IPS-NIHi11 (cell line): Measurements from ENCODE around the gene ACADM.
"Not testable (repeated sequence)": the region's sequence is repeated elsewhere in the genome, so short reads cannot be mapped to it uniquely, and the experiment has no call there.

Source experiments
- DNase-seq: peaks from one replicate; pipeline ENCODE4 v3.0.0; 2012; ENCODE audit warnings: mixed read lengths, low spot score

Gene ACADM

DNA sequence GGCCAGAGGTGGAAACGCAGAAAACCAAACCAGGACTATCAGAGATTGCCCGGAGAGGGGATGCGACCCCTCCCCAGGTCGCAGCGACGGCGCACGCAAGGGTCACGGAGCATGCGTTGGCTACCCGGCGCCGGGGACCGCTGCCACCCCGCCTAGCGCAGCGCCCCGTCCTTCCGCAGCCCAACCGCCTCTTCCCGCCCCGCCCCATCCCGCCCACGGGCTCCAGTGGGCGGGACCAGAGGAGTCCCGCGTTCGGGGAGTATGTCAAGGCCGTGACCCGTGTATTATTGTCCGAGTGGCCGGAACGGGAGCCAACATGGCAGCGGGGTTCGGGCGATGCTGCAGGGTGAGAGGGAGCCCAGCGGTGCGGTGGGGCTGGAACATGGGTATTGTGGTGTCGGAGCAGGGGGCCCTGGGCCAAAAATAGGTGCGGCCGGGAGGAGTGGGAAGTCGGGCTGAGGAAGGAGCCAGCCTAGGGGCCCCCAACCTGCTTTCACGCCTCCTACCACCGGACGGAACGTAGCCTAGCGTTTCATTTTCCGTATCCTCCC is at the start of gene ACADM:
Gene ACADM (plus strand): TSS at position 238 of the 551 bp plus-strand sequence. CDS start 79 bp downstream, at position 317.
- DNase-seq: peak; percentile 88

DNA sequence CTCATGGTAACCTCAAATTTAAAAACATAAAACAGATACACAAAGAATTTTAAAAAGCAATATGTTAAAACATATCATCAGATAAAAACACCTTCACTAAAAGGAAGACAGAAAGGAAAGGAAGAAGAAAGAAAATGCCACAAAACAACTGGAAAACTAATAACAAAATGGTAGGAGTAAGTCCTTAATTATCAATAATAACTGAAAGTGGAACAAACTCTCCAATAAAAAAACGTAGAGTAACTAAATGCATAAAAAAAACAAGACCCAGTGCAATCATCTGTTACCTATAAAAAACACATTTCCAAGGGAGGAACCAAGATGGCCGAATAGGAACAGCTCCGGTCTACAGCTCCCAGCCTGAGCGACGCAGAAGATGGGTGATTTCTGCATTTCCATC is 47.1 kb upstream of the ACADM start:
- DNase-seq: no peak

DNA sequence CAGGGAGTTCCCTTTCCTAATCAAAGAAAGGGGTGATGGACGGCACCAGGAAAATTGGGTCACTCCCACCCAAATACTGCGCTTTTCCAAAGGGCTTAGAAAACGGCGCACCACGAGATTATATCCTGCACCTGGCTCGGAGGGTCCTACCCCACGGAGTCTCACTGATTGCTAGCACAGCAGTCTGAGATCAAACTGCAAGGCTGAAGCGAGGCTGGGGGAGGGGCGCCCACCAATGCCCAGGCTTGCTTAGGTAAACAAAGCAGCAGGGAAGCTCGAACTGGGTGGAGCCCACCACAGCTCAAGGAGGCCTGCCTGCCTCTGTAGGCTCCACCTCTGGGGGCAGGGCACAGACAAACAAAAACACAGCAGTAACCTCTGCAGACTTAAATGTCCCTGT is 46.5 kb upstream of the ACADM start:
- DNase-seq: not testable (repeated sequence)

DNA sequence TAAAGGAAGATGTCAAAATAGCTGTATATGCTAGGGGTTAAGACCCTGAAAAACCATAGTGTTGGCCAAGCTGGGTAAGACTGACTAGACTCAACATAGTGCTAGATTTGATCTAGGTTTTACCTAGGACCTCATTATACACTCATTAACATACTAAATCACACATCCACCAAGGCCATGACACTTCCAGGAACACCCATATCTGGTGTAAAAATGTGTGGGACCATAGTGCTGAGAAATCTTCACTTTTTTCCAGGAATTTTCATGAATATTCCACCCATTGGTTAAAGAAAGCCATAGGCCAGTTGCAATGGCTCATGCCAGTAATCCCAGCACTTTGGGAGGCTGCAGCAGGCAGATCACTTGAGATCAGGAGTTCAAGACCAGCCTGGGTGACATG is 34.0 kb upstream of the ACADM start:
- DNase-seq: no peak

DNA sequence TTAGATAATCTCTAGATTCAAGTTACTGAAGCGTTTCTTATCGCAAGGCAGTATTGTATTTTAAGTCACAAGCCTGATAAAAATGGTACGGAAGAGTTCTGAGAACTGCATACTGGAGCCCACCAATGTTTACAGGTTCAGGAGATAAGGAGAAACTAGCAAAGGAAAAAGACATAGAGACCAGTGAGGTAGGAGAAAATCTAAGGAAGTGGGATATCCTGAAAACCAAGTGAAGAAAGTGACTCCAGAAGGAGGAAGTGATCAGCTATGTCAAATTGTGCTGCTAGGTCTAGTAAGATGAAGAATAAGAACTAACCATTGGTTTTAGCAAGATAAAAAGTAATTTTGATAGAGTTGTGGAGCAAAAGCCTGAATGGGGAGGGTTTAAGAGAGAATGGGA is 31.0 kb upstream of the ACADM start:
- DNase-seq: no peak

DNA sequence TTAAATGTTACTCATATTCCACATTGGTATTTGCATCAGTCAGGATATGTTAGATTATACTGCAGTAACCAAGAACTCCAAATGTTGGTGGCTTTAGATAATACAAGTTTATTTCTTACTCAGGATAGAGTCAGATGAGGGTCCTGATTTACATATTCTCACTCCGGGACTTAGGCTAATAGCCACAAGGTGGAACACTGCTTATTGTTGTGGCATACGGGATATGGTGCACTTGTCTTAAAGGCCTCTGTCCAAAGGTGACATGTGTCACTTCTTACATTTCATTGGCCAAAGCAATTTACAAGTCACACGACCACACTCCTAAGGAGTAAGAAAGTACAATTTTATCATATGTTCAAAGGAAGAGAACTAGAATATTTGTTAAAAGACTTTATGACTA is 28.5 kb upstream of the ACADM start:
- no peak for DNase-seq

DNA sequence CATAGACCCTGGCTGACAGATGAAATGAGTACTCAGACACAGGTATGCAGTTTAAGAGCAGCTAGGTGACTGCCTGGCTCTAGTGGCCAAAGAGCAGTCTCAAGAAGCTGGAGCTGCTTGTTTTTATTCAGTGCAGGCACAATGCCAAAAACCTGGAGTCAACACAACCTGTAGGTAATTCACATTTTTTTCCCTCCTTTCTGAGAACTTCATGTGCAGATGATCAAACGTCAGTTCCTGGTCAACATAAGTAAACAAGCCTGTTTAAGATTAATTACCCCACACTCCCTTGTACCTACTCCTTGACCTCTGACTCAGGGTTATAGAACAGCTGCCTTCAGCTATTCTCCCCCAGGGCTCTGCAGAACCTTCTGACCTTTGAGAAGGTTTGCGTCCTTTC is 17.3 kb upstream of the ACADM start:
- no peak for DNase-seq

DNA sequence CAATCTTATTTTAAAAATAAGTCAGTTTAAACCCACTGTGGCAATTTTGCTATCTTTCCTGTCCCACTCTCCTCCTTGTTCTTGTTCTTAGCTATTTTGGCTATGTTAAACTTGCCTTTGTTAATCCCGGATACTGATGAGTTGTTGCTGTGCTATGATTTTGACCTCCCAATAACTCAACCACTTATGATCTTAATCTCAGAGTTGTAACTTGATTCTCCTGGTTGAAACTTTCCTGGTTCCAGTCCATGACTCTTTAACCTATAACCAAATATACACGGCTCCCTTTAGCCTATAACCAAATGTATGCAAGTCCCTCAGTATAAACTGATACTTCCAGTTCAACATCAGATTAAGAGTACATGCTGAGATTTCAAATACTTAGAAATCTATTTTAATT is 15.6 kb upstream of the ACADM start:
- DNase-seq: no peak

DNA sequence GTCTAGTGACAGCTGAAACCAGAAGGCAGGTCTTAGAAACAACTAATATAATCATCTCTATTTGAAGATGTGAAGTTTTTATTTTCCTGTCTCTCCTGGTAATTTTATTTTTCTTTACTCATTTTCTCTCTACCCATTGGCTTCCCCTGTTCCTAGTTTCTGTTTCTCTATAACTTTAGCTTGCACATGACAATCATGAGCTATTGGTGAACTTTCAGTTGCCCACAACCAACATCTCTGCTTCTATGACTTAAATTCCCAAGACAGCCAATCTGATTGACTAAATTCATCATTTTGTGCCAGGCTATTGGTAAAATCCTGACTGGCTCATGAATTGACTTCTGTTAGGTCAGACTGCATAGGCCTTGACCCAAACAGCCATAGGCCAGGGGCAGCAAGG is 13.7 kb upstream of the ACADM start:
- no peak for DNase-seq

DNA sequence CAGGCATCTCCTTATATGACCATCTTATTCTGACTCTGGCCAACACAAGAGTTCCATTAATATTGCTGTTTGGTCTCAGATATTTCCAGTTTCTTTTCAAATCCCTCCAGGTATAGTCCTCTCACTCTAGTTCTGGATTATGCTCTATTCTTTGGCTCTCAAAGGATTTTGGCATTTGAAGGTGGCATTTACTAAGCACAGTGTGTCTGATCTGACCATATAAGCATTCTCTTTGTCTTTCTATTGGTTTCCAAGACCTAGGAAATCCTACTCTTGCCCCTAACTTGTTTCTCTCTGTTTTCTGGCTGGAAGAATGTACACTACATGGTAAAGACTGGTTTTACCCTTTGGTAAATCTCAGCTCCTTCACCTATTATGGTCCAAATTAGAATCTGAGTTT is 12.7 kb upstream of the ACADM start:
- DNase-seq: no peak

DNA sequence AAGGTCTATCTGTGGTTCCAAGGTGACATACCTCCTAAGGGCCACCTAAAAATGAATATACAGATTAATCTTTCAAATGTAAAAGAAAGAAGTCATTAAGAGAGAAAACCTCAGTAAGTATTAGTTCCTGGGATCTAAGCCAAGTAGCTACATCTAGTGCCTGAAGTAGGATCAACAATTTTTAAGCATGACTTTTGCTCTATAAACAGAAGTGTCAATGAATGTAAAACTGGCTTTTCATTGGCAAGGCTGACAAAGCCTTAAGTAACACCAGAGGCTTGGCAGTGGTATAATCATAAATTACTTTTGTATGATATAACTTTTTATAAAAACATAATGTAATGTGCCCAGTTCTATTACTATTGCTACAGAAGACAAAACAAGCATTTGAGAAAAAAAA is 12.2 kb upstream of the ACADM start:
- no peak for DNase-seq

DNA sequence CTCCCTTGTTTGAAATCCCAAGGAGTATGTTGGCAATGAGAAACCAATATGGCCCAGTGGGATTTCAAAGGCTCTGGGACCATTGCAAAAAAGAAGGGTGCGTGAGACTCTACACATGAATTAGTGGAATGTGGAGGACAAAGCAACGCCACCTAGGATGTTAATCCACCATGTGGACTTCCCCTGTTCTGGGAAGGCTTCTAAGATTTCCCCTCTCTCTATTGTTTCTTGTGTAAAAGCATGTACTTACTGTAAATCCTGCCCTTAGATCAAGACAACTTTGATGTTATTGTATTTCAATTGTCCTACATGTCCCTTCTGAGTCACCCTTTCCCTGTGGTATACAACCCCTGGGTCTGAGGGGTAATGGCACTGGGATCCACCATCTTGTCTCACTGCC is 4.7 kb upstream of the ACADM start:
- DNase-seq: no peak

DNA sequence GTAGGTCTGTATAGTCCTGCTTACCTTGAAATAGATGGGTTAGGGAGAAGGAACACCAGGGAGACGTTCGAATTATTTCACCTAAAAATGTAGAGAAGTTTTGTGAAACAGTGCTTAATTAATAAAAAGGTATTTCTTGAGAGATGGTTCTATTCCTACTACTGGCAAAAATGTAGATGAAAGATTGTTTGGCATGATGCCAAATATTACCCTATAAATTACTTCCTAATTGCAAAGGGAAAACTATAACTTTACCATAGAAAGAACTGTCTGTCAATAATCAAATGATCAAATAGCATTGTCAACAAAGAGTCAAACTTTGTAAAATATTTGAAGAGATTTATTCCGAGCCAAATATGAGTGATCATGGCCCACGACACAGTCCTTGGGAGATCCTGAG is 4.2 kb upstream of the ACADM start:
- no peak for DNase-seq

DNA sequence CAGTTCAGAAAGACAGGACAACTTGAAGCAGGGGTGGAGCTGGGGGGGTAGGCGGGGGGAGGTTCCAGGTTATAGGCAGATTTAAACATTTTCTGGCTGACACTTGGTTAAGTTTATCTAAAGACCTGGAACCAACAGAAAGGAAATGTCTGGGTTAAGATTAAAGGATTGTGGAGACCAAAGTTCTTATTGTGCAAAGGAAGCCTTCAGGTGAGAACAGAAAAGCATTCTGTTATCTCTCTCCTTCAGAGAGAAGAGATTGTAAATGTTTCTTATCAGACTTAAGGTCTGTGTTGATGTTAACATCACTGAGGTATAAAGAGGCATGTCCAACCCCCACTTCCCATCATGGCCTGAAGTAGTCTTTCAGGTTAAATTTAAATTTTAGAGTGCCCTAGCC is 3.7 kb upstream of the ACADM start:
- DNase-seq: no peak

DNA sequence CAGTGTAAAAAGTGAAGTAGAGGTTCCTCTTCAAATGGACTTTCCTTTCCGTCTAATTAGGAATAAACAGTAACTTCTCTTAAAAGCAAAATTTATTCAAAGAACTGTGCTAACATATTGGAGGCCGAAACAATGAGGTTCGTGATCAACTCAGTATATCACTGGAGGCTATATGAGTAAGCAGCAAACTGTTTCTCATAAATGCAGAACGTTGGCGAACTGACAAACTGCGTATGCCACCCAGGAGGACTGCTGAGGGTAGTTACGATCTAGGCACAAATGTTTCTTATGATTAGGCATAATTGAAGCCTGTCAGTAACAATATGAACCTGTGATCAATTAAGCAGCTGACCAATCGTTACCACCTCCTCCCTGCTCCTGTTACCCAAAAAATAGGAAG is 2.3 kb upstream of the ACADM start:
- not testable (repeated sequence) for DNase-seq

DNA sequence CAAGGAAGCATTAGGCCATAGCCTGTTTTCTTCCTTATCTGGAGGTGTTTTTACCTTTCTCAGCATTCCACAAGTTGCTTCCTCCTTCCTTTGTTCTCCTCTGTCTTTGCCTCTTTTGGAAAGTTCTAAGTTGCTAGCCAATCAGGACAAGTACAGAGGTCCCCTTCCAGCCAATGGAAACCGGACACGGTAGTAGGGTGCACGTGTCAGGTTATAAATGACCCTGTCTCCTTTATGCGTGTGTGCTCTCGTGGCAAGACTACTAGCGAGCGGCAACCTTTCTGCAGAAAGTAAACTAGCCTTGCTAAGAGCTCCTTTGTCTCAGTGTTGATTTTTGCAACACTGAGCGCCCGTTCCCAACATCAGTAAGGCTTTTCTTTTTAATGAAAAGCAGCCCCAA is 1.5 kb upstream of the ACADM start:
- no peak for DNase-seq

DNA sequence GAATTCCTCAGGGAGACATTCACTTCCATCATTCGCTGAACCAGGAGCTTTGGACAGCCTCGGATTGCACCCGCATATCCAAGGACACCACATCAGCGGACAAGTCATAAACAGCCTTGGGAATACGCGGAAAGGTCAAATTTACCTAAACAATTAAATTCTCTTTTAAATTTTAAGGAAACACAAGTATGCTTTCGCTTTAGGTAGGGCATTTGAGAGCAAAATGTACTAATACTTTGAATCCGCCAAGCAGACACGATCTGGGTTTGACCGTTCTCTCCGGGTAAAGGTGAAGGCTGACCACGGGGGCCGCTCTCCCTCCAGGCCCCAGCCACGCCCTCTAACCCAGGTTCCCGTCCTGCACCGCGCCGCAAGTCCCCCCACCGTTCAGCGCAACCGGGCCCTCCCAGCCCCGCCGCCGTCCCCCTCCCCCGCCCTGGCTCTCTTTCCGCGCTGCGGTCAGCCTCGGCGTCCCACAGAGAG is 479 bp upstream of the ACADM start:
- DNase-seq: peak; percentile 89

DNA sequence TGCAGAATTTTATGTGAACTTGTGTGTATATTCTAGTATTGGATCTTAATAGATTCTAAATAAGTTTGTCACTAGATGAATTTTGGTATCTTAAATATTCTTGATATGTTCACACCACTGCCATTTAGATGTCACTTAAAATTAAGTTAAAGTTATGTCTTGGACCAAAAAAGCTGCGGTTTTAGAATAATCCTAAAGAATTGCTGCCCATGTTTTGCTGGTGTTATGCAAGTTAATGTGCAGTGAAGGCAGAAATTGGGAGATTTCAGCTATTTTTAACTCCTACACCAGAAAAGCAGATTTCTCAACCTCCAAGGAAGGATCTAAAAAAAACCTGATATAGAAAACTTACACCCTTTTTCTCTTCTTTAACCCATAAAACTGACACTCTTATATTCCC is 757 bp downstream of the ACADM start:
- no peak for DNase-seq

DNA sequence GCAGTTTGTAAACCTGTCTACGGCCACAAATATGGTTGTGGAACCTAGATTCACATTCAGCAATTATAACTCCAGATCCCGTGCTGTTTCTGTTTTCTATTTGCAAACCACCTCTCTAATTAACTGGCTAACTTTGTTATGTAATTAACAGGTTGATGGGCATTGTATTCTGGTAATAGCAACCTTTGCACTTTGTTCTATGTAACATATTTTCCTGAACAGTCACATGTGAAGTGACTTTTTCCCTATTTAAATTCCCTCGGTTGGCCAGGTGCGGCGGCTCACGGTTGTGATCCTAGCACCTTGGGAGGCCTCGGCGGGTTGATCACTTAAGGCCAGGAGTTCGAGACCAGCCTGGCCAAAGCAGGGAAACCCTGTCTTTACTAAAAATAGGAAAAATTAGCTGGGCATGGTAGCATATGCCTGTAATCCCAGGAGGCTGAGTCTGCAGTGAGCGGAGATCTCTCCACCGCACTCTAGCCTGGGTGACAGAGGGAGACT is 1.4 kb downstream of the ACADM start:
- no peak for DNase-seq

DNA sequence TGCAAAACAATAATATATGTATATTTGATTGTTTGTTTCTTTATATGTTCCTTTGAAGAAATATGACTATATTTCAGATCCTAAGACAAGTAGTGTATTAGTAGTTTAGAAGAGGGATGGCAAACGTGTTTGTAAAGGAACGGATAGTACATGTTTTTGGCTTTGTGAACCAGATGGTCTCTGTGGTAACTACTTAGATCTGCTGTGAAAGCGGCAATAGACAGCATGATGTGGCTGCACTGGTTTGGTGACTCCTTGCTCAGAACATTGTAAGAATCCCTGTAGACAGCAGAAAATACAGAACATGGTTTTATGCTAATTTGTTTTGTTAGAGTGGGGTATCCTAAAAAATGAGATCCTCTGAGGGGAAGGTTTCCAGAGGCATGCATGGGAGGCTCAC is 3.1 kb downstream of the ACADM start:
- no peak for DNase-seq

DNA sequence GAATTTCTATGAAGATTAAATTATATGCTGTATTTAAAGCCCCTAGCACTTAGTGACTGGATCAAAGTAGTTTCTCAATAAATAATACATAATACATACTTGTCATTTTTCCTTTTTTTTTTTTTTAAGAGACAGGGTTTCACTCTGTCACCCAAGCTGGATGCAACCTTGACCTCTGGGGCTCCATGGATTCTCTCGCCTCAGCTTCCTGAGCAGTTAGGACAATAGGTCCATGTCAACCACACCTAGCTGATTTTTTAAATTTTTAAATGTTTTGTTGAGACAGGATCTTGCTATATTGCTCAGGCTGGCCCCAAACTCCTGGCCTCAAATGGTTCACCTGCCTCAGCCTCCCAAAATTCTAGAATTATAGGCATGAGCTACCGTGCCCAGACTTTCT is 5.9 kb downstream of the ACADM start:
- DNase-seq: no peak

DNA sequence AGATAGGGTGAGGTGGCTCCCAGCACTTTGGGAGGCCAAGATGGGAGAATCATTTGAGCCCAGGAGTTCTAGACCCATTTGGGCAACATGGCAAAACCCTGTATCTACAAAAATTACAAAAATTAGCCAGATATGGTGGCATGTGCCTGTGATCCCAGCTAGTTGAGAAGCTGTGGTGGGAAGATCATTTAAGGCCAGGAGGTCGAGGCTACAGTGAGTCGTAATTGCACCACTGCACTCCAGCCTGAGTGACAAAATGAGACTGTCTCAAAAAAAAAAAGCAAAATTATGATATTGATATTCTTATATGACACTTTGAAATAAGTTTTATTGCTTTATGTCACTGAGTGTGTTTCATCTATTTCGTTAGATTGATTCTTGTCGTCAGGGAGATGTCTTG is 7.4 kb downstream of the ACADM start:
- no peak for DNase-seq

DNA sequence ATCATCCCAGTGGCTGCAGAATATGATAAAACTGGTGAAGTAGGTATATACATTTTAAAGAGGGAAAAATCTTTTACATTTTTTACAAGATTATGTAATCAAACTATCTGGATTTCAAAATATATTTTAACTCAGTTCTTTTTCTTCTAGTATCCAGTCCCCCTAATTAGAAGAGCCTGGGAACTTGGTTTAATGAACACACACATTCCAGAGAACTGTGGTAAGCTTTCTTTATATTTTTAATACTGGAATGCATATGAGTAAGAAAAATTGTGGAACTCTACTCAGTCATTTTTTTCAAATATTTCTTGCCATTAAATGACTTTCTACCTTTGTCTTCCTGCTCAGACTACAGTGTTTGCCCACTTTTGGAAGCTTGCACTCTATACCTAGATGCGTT is 8.2 kb downstream of the ACADM start:
- no peak for DNase-seq

DNA sequence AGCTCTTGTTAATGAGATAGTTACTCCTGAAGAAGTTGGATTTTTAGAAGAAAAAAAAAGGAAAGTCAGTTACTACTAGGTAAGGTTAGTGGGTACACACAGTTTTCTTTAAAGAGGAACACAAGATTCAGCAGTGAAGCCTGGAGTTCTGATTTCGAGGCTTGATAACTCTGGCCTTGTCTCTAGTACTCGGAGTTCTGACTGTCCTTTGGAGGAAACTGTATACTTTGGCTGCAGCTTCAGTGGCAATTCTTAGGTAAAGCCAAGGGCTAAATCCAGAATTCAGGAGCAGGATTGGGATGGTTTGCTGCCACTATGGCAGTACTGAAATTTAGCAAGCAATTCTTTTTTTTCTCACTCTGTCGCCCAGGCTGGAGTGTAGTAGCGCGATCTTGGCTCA is 9.2 kb downstream of the ACADM start:
- no peak for DNase-seq

DNA sequence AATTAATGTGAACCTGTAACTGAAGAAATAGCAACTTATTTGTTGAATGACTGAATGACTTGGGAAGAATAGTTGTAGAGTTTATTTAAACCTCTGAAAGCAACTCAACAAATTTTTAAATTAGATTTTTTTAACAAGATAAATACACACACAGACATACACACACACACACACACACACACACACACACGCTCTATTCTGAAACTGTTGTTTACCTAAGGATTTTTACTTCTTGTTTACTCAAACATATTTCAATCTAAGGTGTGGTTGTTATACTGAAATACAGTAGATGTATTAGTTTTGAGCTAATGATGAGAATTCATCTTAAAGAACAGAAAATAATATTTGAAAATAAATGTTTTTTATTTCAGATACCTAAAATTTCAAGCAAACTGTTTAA is 11.5 kb downstream of the ACADM start:
- no peak for DNase-seq
